A549 (cell line): ENCODE measurements around the gene NEDD4L. TPM values are rescaled to one million over a fixed set of nuclear protein-coding genes. Genes with fewer than 3 reads are reported as not detected.

Experiments
- ATAC-seq, 2 experiments: fragments of 200-7000 bp in 1 of 2; fragments of >200 bp in 1 of 2; cut with Nextera tagmentation in 1 of 2; cut with Tn5 transposase in 1 of 2; 3 replicates each; pipeline versions ENCODE4 v1.8.0 to v1.9.1; 2018 to 2020; ENCODE audit warnings: mild to moderate bottlenecking in 1 of 2, moderate library complexity in 1 of 2
- CTCF ChIA-PET: fragments of 300-600 bp; sonication (Branson Sonifier 250); formaldehyde crosslinking; extraction: SDS; loops from one replicate; lab custom pipeline; 2021; ENCODE audit warnings: antibody characterized with exemption, inconsistent platforms; lab: Yijun Ruan, JAX
- POLR2A ChIA-PET: fragments of 350-600 bp; formaldehyde crosslinking; extraction: SDS; loops from one replicate; lab custom pipeline; 2021; ENCODE audit warnings: antibody characterized with exemption, inconsistent platforms; lab: Yijun Ruan, JAX
- DNase-seq, 2 experiments: peaks; one replicate each; pipeline versions ENCODE4 v3.0.0 to v3.0.0-alpha.2; 2011 to 2016; ENCODE audit warnings: low read depth in 1 of 2, low spot score in 1 of 2
- FAIRE-seq: peaks from 2 replicates; lab custom pipeline; 2011; peaks lifted over from hg19 to GRCh38; lab: Jason Lieb, UNC
- H3K27ac ChIP-seq, 2 experiments: fragments of >200 bp; sonication (Bioruptor Twin); formaldehyde crosslinking; 3 replicates each; pipeline ENCODE4 v1.5.1; 2016 to 2017
- H3K4me1 ChIP-seq: fragments of >200 bp; sonication (Bioruptor Twin); formaldehyde crosslinking; 3 replicates; pipeline ENCODE4 v1.6.1; 2016
- H3K4me2 ChIP-seq: fragments of >200 bp; sonication (Bioruptor Twin); formaldehyde crosslinking; 3 replicates; pipeline ENCODE4 v1.6.1; 2016
- H3K4me3 ChIP-seq: fragments of >200 bp; sonication (Bioruptor Twin); formaldehyde crosslinking; 3 replicates; pipeline ENCODE4 v1.5.1; 2016
- H3K9me3 ChIP-seq: fragments of >200 bp; sonication (Bioruptor Twin); formaldehyde crosslinking; 3 replicates; pipeline ENCODE4 v1.6.1; 2016
- ATOH8 ChIP-seq: fragments of 250-450 bp; sonication (Bioruptor Pico); IDR thresholded peaks from 2 replicates; pipeline ENCODE4 v1.5.0; 2020; ENCODE audit warnings: low read depth, mild to moderate bottlenecking, moderate library complexity
- CBX2 ChIP-seq: fragments of 200-600 bp; sonication (generic); IDR thresholded peaks from 2 replicates; pipeline ENCODE4 v1.6.1; 2016; ENCODE audit warnings: low read depth, mild to moderate bottlenecking, borderline replicate concordance
- CBX8 ChIP-seq: fragments of 200-600 bp; sonication (generic); IDR thresholded peaks from 2 replicates; pipeline ENCODE4 v1.6.1; 2016
- CHD2 ChIP-seq: fragments of 150-350 bp; IDR thresholded peaks from 2 replicates; pipeline ENCODE4 v1.6.1; 2014; ENCODE audit warnings: low read length; ENCODE audit not compliant: partially characterized antibody
- CTCF ChIP-seq: fragments of >200 bp; sonication (Bioruptor Twin); formaldehyde crosslinking; IDR thresholded peaks from 3 replicates; pipeline ENCODE4 v1.5.1; 2016
- E2F6 ChIP-seq: IDR thresholded peaks from 2 replicates; pipeline ENCODE4 v1.6.1; 2012; ENCODE audit warnings: low read depth, borderline replicate concordance
- EHMT2 ChIP-seq: fragments of 200-600 bp; sonication (generic); IDR thresholded peaks from 2 replicates; pipeline ENCODE4 v1.6.1; 2016; ENCODE audit warnings: antibody characterized with exemption, low read depth, mild to moderate bottlenecking, moderate library complexity
- EP300 ChIP-seq, 2 experiments: fragments of >200 bp; sonication (Bioruptor Twin); formaldehyde crosslinking; IDR thresholded peaks; 2 replicates in 1 of 2; 3 replicates in 1 of 2; pipeline ENCODE4 v1.6.1; 2016 to 2017
- FOSL2 ChIP-seq, 2 experiments: fragments of 450-650 bp in 1 of 2; fragments of >200 bp in 1 of 2; sonication (Bioruptor Twin) in 1 of 2; formaldehyde crosslinking; IDR thresholded peaks; 2 replicates each; pipeline versions ENCODE4 v1.5.0 to v1.6.1; 2016 to 2020; ENCODE audit warnings: mild to moderate bottlenecking in 1 of 2, moderate library complexity in 1 of 2
- FOXS1 ChIP-seq: fragments of 250-450 bp; sonication (Bioruptor Pico); IDR thresholded peaks from 2 replicates; pipeline ENCODE4 v1.5.0; 2020; ENCODE audit warnings: mild to moderate bottlenecking, moderate library complexity
- HDAC2 ChIP-seq: fragments of 200-600 bp; sonication (generic); IDR thresholded peaks from 2 replicates; pipeline ENCODE4 v1.6.1; 2016
- HEYL ChIP-seq: fragments of 250-450 bp; sonication (Bioruptor Pico); IDR thresholded peaks from 2 replicates; pipeline ENCODE4 v1.8.0; 2021; ENCODE audit warnings: mild to moderate bottlenecking, moderate library complexity
- HOXB13 ChIP-seq: fragments of 250-450 bp; sonication (Bioruptor Pico); IDR thresholded peaks from 2 replicates; pipeline ENCODE4 v1.5.0; 2020; ENCODE audit warnings: low read depth, mild to moderate bottlenecking, moderate library complexity
- JUNB ChIP-seq: fragments of >200 bp; sonication (Bioruptor Twin); formaldehyde crosslinking; IDR thresholded peaks from 2 replicates; pipeline ENCODE4 v1.6.1; 2016
- KDM1A ChIP-seq: fragments of 200-600 bp; sonication (generic); IDR thresholded peaks from 2 replicates; pipeline ENCODE4 v1.6.1; 2016; ENCODE audit warnings: low read depth, mild to moderate bottlenecking
- KDM5A ChIP-seq: fragments of 200-600 bp; sonication (generic); IDR thresholded peaks from 2 replicates; pipeline ENCODE4 v1.6.1; 2016; ENCODE audit warnings: antibody characterized with exemption, mild to moderate bottlenecking
- MAZ ChIP-seq: fragments of 150-350 bp; IDR thresholded peaks from 2 replicates; pipeline ENCODE4 v1.6.1; 2014; ENCODE audit warnings: antibody characterized with exemption, low read depth, low read length, borderline replicate concordance
- MYC ChIP-seq: IDR thresholded peaks from 2 replicates; pipeline ENCODE4 v1.6.1; 2012; ENCODE audit warnings: mild to moderate bottlenecking, inconsistent platforms, low read length, improper control_type of control experiment, borderline replicate concordance
- NR3C1 ChIP-seq: fragments of >200 bp; sonication (Bioruptor Twin); formaldehyde crosslinking; IDR thresholded peaks from 3 replicates; pipeline ENCODE4 v1.6.1; 2017
- POLR2A ChIP-seq: IDR thresholded peaks from 2 replicates; pipeline ENCODE4 v1.6.1; 2012; ENCODE audit warnings: mild to moderate bottlenecking, low read length
- RAD21 ChIP-seq, 2 experiments: fragments of >200 bp in 1 of 2; sonication (Bioruptor Twin) in 1 of 2; formaldehyde crosslinking in 1 of 2; IDR thresholded peaks in 1 of 2; conservative IDR thresholded peaks in 1 of 2; 2 replicates in 1 of 2; 3 replicates in 1 of 2; pipeline ENCODE4 v1.6.1; 2012 to 2018; ENCODE audit warnings: inconsistent platforms in 1 of 2
- RARB ChIP-seq: fragments of 250-450 bp; sonication (Bioruptor Pico); IDR thresholded peaks from 2 replicates; pipeline ENCODE4 v1.8.0; 2021; ENCODE audit warnings: mild to moderate bottlenecking, moderate library complexity
- TFCP2L1 ChIP-seq: fragments of 250-450 bp; sonication (Bioruptor Pico); IDR thresholded peaks from 2 replicates; pipeline ENCODE4 v1.5.0; 2021; ENCODE audit warnings: mild to moderate bottlenecking
- TP53 ChIP-seq: fragments of 250-450 bp; sonication (Bioruptor Pico); IDR thresholded peaks from 2 replicates; pipeline ENCODE4 v1.5.0; 2021; ENCODE audit warnings: mild to moderate bottlenecking, moderate library complexity
- ZFP36 ChIP-seq: fragments of 450-650 bp; IDR thresholded peaks from 2 replicates; pipeline ENCODE4 v1.6.1; 2014; ENCODE audit warnings: borderline replicate concordance; ENCODE audit not compliant: partially characterized antibody
- WGBS: methylation state at CpG from one replicate; pipeline ENCODE4 v1.1.6; 2017; ENCODE audit errors: missing lambda C conversion rate; 5-methylcytosine and 5-hydroxymethylcytosine counted together
- polyA plus RNA-seq, 4 experiments: library from polyadenylated mRNA; depleted of rRNA in 3 of 4; stranded (reverse); fragments of >200 nt; fragmentation: RNase III in 1 of 4; extraction: RNeasy Plus Mini Kit Qiagen cat#74134 plus additional on column Dnase treatment in 1 of 4; gene quantifications; 2 replicates in 3 of 4; 3 replicates in 1 of 4; pipeline ENCODE4 v1.2.3, GENCODE V29; 2011 to 2017
- TF ChIP-seq, protein P1 (sequence below): fragments of 150-350 bp; IDR thresholded peaks from 2 replicates; pipeline ENCODE4 v1.6.1; 2014; ENCODE audit warnings: low read depth, mild to moderate bottlenecking, low read length
- TF ChIP-seq, protein P2 (sequence below): fragments of 200-600 bp; sonication (generic); IDR thresholded peaks from 2 replicates; pipeline ENCODE4 v1.6.1; 2016; ENCODE audit warnings: antibody characterized with exemption, mild to moderate bottlenecking, moderate library complexity
- TF ChIP-seq, protein P3 (sequence below): fragments of 450-650 bp; IDR thresholded peaks from 2 replicates; pipeline ENCODE4 v1.6.1; 2014; ENCODE audit warnings: antibody characterized with exemption
- TF ChIP-seq, protein P4 (sequence below): fragments of >200 bp; sonication (Bioruptor Twin); formaldehyde crosslinking; IDR thresholded peaks from 2 replicates; pipeline ENCODE4 v1.6.1; 2016

The NEDD4L gene
- polyA plus RNA-seq, 2 of the 4 experiments (the other 2 are of a cell fraction), result 18.0 to 36.5 TPM

- CTCF ChIA-PET, result no interaction called here
- H3K27ac ChIP-seq, result no peak overlapping the region
- TF ChIP-seq MAZ, result no peak
- no peak for TF ChIP-seq CBX8
- no peak for TF ChIP-seq FOXS1
- TF ChIP-seq RARB (CRISPR knock-in tag), result no peak
- no peak for TF ChIP-seq TFCP2L1 (CRISPR knock-in tag)
- no peak for TF ChIP-seq CHD2
- TF ChIP-seq KDM5A, result no peak
- TF ChIP-seq MYC, result no peak
- TF ChIP-seq, protein P1, sequence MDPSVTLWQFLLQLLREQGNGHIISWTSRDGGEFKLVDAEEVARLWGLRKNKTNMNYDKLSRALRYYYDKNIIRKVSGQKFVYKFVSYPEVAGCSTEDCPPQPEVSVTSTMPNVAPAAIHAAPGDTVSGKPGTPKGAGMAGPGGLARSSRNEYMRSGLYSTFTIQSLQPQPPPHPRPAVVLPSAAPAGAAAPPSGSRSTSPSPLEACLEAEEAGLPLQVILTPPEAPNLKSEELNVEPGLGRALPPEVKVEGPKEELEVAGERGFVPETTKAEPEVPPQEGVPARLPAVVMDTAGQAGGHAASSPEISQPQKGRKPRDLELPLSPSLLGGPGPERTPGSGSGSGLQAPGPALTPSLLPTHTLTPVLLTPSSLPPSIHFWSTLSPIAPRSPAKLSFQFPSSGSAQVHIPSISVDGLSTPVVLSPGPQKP, result no peak
- TF ChIP-seq RAD21 (conservative IDR thresholded peaks at IDR 0.05 in 1 of 2, IDR thresholded peaks at IDR 0.05 in 1 of 2), result no peak
- TF ChIP-seq, protein P2, sequence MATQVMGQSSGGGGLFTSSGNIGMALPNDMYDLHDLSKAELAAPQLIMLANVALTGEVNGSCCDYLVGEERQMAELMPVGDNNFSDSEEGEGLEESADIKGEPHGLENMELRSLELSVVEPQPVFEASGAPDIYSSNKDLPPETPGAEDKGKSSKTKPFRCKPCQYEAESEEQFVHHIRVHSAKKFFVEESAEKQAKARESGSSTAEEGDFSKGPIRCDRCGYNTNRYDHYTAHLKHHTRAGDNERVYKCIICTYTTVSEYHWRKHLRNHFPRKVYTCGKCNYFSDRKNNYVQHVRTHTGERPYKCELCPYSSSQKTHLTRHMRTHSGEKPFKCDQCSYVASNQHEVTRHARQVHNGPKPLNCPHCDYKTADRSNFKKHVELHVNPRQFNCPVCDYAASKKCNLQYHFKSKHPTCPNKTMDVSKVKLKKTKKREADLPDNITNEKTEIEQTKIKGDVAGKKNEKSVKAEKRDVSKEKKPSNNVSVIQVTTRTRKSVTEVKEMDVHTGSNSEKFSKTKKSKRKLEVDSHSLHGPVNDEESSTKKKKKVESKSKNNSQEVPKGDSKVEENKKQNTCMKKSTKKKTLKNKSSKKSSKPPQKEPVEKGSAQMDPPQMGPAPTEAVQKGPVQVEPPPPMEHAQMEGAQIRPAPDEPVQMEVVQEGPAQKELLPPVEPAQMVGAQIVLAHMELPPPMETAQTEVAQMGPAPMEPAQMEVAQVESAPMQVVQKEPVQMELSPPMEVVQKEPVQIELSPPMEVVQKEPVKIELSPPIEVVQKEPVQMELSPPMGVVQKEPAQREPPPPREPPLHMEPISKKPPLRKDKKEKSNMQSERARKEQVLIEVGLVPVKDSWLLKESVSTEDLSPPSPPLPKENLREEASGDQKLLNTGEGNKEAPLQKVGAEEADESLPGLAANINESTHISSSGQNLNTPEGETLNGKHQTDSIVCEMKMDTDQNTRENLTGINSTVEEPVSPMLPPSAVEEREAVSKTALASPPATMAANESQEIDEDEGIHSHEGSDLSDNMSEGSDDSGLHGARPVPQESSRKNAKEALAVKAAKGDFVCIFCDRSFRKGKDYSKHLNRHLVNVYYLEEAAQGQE, result no peak
- TF ChIP-seq CTCF, result no peak
- TF ChIP-seq ATOH8 (CRISPR knock-in tag), result no peak
- TF ChIP-seq HDAC2, result no peak
- TF ChIP-seq HOXB13, result no peak
- no peak for TF ChIP-seq NR3C1
- no peak for TF ChIP-seq JUNB
- TF ChIP-seq EP300 (IDR thresholded peaks at IDR 0.05), result no peak
- no peak for TF ChIP-seq KDM1A
- no peak for TF ChIP-seq HEYL
- TF ChIP-seq, all 56 proteins: peak for 0
- ATAC-seq (no peak), FAIRE-seq (no peak), DNase-seq (no peak)
- POLR2A ChIA-PET, result no interaction called here
- H3K9me3 ChIP-seq, result no peaks in the 10 kb centered on the region
- no peak overlapping the region for H3K4me2 ChIP-seq
- WGBS, result 84% methylated on average over 8 of the region's 8 CpGs
- peaks cover 23% of the 10 kb centered on the region for H3K4me1 ChIP-seq
- no peak overlapping the region for H3K4me3 ChIP-seq
These were observed 51.2 kb downstream of the NEDD4L start for GRCh38 chr18:58095222-58095621.

- Histone ChIP-seq H3K4me3 (no peak overlapping the region), H3K9me3 (no peaks in the 10 kb centered on the region), H3K27ac (no peak overlapping the region), H3K4me2 (no peak overlapping the region), H3K4me1 (peaks cover 23% of the 10 kb centered on the region)
- ChIA-PET POLR2A (no interaction called here), CTCF (interaction anchor here (0.5 kb wide), 1 partner anchor 32 kb away, joined by 3 read pairs; no protein-coding TSS in a partner anchor)
- ATAC-seq, result no peak
- no peak for DNase-seq
- no peak for FAIRE-seq
- 71% methylated on average over 2 of the region's 2 CpGs for WGBS
- TF ChIP-seq HOXB13 (no peak), E2F6 (no peak), TP53 (CRISPR knock-in tag) (no peak), CBX8 (no peak), FOSL2 (IDR thresholded peaks at IDR 0.05) (no peak), FOSL2 (CRISPR knock-in tag; IDR thresholded peaks at IDR 0.05) (no peak), POLR2A (no peak), CBX2 (no peak), ATOH8 (CRISPR knock-in tag) (no peak), EHMT2 (no peak), HDAC2 (no peak), ZFP36 (no peak)
- TF ChIP-seq, protein P3, sequence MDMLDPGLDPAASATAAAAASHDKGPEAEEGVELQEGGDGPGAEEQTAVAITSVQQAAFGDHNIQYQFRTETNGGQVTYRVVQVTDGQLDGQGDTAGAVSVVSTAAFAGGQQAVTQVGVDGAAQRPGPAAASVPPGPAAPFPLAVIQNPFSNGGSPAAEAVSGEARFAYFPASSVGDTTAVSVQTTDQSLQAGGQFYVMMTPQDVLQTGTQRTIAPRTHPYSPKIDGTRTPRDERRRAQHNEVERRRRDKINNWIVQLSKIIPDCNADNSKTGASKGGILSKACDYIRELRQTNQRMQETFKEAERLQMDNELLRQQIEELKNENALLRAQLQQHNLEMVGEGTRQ, result no peak
- TF ChIP-seq, protein P4, sequence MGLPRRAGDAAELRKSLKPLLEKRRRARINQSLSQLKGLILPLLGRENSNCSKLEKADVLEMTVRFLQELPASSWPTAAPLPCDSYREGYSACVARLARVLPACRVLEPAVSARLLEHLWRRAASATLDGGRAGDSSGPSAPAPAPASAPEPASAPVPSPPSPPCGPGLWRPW, result no peak
These were observed 51.6 kb downstream of the NEDD4L start for GRCh38 chr18:58095655-58096054.
